HG03060 (cell line): Measurements from ENCODE around the gene CDCA8.

Experiments used
- ATAC-seq: cut with Tn5 transposase; IDR thresholded peaks from one replicate; pipeline ENCODE4 v1.9.1; 2021; ENCODE audit warnings: low read depth, moderate number of reproducible peaks; ENCODE audit not compliant: unreplicated experiment

The CDCA8 gene

DNA sequence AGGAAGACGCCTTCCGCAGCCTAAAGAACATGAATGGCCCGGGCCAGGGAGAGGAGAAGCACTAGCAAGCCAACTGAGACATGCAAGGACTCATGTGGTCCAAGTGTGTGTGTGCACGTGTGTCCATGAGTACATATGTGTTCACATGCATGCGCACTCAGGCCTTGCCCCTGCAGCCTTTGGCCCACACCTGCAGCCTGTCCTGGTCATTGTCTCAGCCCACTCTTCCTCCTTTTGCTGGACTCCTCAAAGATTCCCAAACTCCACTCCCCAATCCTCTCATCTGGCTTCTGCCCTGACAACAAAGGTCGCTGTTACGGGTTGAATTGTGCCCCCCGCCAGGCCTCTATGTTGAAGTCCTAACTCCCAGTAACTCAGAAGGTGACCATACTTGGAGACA, 21.9 kb downstream of the CDCA8 start:
- no peak for ATAC-seq

DNA sequence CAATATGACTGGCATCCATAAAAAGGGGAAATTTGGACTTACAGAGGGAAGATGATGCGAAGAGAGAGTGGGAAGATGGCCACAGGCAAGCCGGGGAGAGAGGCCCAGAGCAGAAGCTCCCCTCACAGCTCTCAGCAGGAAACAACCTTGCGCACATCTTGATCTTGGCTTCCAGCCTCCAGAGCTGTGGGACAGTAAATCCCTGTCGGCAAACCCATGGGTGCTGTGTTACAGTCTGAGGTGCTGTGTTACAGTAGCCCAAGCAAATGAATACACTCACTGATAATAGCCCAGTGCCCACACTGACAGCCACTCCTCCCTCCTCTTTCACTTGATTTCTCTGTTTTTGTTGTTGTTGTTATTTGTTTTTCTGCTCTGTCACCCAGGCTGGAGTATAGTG, 22.4 kb downstream of the CDCA8 start:
- no peak for ATAC-seq

- no peak for ATAC-seq
Measured at GRCh38 chr1:37716321-37716720, 24.0 kb downstream of the CDCA8 start.

DNA sequence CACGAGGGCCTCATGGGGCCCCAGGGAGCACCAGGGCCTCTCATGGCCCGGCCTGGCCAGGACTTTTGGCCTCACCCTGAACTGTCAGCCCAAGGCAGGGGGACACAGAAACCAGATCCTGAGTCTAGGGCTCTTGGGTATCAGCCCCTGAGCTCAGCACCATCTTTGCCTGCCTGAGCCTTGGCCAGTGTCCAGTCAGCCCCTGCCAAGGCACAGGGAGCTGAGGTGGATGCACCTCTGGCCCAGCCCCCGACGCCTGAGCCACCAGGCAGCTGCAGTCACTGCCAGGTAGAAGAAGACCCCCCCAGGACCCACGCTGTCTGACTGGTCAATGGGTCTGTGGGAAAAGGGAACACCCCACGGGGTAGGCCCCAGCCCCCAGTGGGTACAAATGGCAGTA, 25.3 kb downstream of the CDCA8 start:
- no peak for ATAC-seq

- no peak for ATAC-seq
Measured at GRCh38 chr1:37718181-37718900, 26.0 kb downstream of the CDCA8 start.

- no peak for ATAC-seq
Measured at GRCh38 chr1:37718901-37719571, 26.7 kb downstream of the CDCA8 start.

DNA sequence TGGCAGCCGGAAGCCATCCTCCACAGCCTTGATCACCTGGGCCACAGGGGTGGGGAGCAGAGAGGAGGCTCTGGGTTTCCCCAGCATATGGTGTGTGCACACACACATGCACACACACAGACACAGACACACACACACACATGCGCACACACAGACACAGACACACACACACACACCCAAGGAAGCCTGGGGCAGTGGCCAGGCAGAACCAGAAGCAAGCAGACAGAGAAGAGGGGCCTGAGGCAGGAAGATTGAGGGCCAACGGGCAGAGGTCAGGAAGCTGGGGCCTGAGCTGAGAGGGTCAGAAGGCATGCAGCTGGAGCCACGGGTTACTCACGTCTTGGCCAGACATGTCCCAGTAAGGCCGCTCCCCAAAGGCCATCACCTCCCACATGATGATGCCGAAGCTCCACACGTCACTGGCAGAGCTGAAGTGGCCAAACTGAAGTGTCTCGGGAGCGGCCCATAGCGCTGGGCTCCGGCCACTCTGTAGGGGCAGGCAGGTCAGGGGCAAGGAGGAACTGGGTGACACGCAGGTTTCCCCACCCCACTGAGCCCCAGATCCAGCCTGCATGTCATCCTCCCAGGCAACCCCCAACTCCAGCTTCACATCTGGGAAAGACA, 27.4 kb downstream of the CDCA8 start:
- no peak for ATAC-seq

GRCh38 chr1:37720231-37721130, 28.2 kb downstream of the CDCA8 start:
- ATAC-seq, result no peak

- ATAC-seq, result no peak
Measured at GRCh38 chr1:37721565-37721964, 29.2 kb downstream of the CDCA8 start.

DNA sequence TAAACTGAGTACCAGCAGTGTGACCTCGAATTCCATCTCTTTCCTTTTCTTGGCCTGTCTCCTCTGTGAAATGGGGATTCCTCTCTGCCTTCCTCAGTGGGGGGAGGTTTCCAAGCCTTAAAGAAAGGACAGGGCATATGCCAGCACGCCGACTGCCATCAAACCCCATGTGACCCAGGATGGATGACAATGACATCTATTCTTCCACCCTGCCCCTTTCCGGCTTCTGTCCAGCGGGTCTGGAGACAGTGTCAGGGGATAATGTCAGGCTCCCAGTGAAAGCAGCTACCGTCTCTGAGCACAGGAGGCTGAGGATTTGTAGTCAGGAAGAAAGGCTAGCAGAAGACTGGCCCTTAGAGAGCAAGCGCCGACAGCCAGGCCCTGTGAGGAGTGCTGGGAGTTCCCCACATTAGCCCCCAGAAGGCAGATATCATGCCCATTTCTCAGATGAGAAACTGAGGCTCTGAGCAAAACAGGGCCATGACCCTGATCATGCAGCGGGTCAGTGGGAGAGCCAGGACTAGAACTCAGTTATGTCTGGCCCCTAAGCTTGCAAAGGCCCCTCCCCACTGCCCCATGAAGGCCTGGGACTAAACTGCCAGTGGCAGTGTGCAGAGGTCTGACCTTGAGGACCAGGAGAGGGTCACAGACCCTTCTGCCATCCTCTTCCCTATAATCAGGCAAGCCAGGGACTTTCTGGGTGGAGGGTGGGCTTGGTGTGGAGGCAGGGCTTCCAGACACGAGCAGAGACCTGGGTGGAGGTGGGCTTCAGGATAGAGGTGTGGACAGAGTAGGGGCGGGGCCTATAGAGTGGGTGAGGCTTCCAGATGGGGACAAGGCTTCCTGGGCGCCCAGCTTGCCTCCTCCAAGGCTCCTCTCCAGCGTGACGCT, 30.1 kb downstream of the CDCA8 start:
- no peak for ATAC-seq

DNA sequence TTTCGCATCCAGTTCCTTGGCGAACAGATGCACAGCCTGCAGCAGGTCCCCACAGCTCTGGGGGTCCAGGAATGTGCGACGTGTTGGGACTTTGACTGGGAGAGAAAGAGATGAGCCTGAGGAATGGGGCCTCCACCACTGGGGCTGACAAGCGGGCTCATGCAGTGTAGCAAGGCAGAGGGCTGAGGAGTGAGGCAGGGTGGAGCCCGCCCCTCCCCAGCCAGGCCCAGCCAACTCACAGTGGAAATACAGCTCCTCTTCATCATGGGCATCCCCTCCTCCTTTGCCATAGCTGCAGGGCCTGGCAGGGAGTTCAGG, 30.7 kb downstream of the CDCA8 start:
- no peak for ATAC-seq

DNA sequence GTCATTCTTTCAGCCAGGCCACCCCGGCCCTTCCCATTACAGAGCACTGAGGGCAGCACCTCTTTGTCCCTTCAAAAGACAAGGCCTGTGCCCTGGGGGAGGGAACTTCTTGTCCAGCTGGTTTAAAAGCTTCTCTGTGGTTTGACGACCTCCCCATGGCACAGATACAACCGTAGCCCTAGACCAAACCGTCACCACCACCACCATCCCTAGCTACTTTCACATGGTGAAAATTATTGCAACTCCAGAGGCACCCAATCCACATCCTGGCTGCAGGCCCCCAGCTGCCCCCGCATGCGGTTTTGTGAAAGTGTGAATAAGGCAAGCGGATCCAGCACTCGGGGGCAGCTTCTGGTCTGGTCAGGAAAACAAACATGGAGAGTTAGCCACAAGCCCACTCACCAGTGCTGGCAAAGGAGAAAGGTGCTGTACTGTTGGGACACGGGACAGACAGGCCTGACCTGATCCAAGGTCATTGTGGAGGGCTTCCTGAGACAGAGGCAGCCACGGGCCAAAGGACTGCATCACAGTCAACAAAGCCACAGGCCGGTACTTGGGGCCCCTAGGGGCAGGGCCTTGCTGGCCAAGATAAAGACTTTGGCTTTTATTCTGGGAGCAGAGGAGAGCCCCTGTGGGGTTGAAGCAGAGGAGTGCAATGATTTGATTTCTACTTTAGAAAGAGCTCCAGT, 31.2 kb downstream of the CDCA8 start:
- no peak for ATAC-seq

DNA sequence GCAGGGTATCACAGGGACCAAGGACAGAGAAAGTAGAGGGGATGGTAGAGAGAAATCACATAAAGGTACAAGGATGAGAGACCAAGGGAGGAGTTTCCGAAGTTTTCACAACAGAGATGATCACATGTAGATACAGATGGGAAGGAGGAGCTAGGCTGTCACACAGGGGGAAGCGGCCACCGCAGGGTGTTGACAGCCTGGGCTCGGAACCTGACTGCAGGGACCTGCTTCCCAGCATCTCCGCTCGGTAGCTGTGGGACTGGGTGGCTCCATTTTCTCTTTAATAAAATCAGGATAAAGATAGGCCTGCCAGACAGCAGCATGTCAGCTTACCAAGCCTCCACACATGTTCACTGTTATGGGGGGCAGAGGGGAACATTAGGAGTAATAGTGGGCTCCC, 32.3 kb downstream of the CDCA8 start:
- ATAC-seq, result no peak

- ATAC-seq, result no peak
Measured at GRCh38 chr1:37725851-37726613, 33.7 kb downstream of the CDCA8 start.

- no peak for ATAC-seq
Measured at GRCh38 chr1:37726751-37727585, 34.7 kb downstream of the CDCA8 start.

DNA sequence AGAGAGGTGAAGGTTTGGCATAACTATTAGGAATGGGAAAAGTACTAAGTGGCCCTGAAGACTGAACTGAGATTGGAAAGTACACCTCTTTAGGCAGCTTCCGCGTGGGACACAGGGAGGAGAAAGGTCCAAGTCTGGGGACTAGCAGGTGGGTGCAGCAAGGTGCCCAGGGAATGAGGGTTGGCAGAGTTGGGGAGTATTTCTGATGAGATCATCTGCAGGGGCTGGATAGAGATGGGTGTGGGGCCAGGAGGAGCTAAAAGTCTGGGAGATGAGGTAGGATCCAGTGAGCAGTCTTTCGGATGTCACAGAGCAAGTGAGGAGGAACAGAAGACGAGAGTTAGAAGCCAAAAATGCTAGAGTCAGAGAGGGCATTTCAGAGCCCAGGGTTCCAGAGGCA, 36.1 kb downstream of the CDCA8 start:
- no peak for ATAC-seq

DNA sequence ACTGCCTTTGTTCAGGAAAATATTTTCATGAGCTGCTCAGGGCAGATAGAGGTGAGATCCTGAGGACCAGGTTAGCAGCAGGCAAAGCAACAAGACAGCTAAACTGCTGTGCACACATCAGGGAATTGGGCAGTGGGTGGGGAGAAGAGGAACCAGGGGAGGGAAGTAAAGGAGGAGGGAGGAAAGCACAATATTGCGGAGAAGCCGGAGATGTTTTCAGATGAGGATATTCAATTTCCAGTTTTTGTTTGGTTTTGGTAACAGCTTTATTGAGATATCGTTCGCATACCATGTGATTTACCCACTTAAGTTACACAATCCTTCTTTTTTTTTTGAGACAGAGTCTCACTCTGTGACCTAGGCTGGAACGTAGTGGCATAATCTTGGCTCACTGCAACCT, 38.1 kb downstream of the CDCA8 start:
- ATAC-seq, result no peak
